IMR-90 (cell line): ENCODE data around the gene OXLD1. TPM values are rescaled to one million over a fixed set of nuclear protein-coding genes. Genes with fewer than 3 reads are reported as not detected.

ENCODE experiments used
- ATAC-seq: fragments of 200-7000 bp; cut with Tn5 transposase; 2 replicates; pipeline ENCODE4 v1.9.1; 2020; ENCODE audit warnings: low read depth, mild to moderate bottlenecking, moderate library complexity
- BruUV-seq: library from RNA; stranded (reverse); fragments of 400-500 nt; replicated peaks from 2 replicates; lab custom pipeline; 2021; lab: Mats Ljungman, UMichigan
- CTCF ChIA-PET: fragments of 300-600 bp; formaldehyde crosslinking; extraction: SDS; loops from one replicate; lab custom pipeline; 2021; ENCODE audit warnings: antibody characterized with exemption; lab: Yijun Ruan, JAX
- POLR2A ChIA-PET: fragments of 300-600 bp; sonication (Branson Sonifier 250); formaldehyde crosslinking; loops from one replicate; lab custom pipeline; 2022; ENCODE audit warnings: antibody characterized with exemption; ENCODE audit not compliant: unreplicated experiment; lab: Charles Lee
- DNase-seq: peaks from one replicate; pipeline ENCODE4 v3.0.0; 2013
- H2AFZ ChIP-seq: replicated peaks from 2 replicates; pipeline ENCODE3; 2013; ENCODE audit warnings: low read length, mild to moderate bottlenecking; ENCODE audit not compliant: poor library complexity
- H2AK5ac ChIP-seq: 2 replicates; pipeline ENCODE4 v1.6.1; 2013; ENCODE audit warnings: low read depth, low read length, inconsistent platforms
- H2AK9ac ChIP-seq: replicated peaks from 2 replicates; pipeline ENCODE3; 2013; ENCODE audit warnings: mild to moderate bottlenecking, low read depth, low read length, moderate library complexity; ENCODE audit not compliant: poor library complexity
- H2BK120ac ChIP-seq: 2 replicates; pipeline ENCODE4 v1.6.1; 2013; ENCODE audit warnings: low read depth, low read length, inconsistent platforms
- H2BK15ac ChIP-seq: 3 replicates; pipeline ENCODE4 v1.6.1; 2013; ENCODE audit warnings: low read depth, low read length, inconsistent platforms
- H2BK20ac ChIP-seq: 2 replicates; pipeline ENCODE4 v1.6.1; 2013; ENCODE audit warnings: low read depth, mild to moderate bottlenecking, inconsistent platforms, low read length, moderate library complexity
- H2BK5ac ChIP-seq: 2 replicates; pipeline ENCODE4 v1.6.1; 2013; ENCODE audit warnings: mild to moderate bottlenecking, low read depth, low read length, inconsistent platforms; ENCODE audit not compliant: poor library complexity, severe bottlenecking
- H3K14ac ChIP-seq: replicated peaks from 2 replicates; pipeline ENCODE4 v1.6.1; 2013; ENCODE audit warnings: low read depth, low read length, inconsistent platforms
- H3K18ac ChIP-seq: 2 replicates; pipeline ENCODE4 v1.6.1; 2013; ENCODE audit warnings: low read depth, low read length, control low read depth
- H3K23ac ChIP-seq: 2 replicates; pipeline ENCODE4 v1.6.1; 2013; ENCODE audit warnings: low read depth, low read length, inconsistent platforms
- H3K27ac ChIP-seq: 2 replicates; pipeline ENCODE4 v1.5.1; 2013; ENCODE audit warnings: mild to moderate bottlenecking, control low read depth, low read length; ENCODE audit not compliant: insufficient read depth
- H3K27me3 ChIP-seq: 2 replicates; pipeline ENCODE4 v1.6.1; 2013; ENCODE audit warnings: low read length; ENCODE audit not compliant: control insufficient read depth, insufficient read depth
- H3K36me3 ChIP-seq: 2 replicates; pipeline ENCODE4 v1.6.1; 2013; ENCODE audit warnings: low read length, mixed read lengths; ENCODE audit not compliant: control insufficient read depth, insufficient read depth
- H3K4ac ChIP-seq: 2 replicates; pipeline ENCODE4 v1.6.1; 2013; ENCODE audit warnings: low read depth, low read length, inconsistent platforms
- H3K4me1 ChIP-seq: 2 replicates; pipeline ENCODE4 v1.6.1; 2013; ENCODE audit warnings: low read length, mixed read lengths; ENCODE audit not compliant: control insufficient read depth, insufficient read depth
- H3K4me2 ChIP-seq: 2 replicates; pipeline ENCODE4 v1.6.1; 2013; ENCODE audit warnings: low read depth, mild to moderate bottlenecking, control low read depth, low read length, moderate library complexity
- H3K4me3 ChIP-seq: 2 replicates; pipeline ENCODE4 v1.5.1; 2013; ENCODE audit warnings: low read depth, mild to moderate bottlenecking, control low read depth, low read length, moderate library complexity; ENCODE audit not compliant: insufficient read depth
- H3K56ac ChIP-seq: 2 replicates; pipeline ENCODE4 v1.6.1; 2013; ENCODE audit warnings: low read length, inconsistent platforms; ENCODE audit not compliant: insufficient read depth; ENCODE audit errors: extremely low read depth
- H3K79me1 ChIP-seq, 2 experiments: 2 replicates each; pipeline ENCODE4 v1.6.1; 2013; ENCODE audit warnings: low read length in 2 of 2, inconsistent platforms in 1 of 2, low read depth in 1 of 2
- H3K9ac ChIP-seq: 2 replicates; pipeline ENCODE4 v1.6.1; 2013; ENCODE audit warnings: low read depth, low read length, control low read depth
- H3K9me1 ChIP-seq: 2 replicates; pipeline ENCODE4 v1.6.1; 2013; ENCODE audit warnings: low read length, inconsistent platforms; ENCODE audit not compliant: insufficient read depth
- H3K9me3 ChIP-seq: 2 replicates; pipeline ENCODE4 v1.6.1; 2013; ENCODE audit warnings: low read length; ENCODE audit not compliant: control insufficient read depth, insufficient read depth
- H4K20me1 ChIP-seq: 2 replicates; pipeline ENCODE4 v1.6.1; 2013; ENCODE audit warnings: low read length, inconsistent platforms; ENCODE audit not compliant: insufficient read depth
- H4K5ac ChIP-seq: 2 replicates; pipeline ENCODE4 v1.6.1; 2013; ENCODE audit warnings: mild to moderate bottlenecking, low read depth, low read length, control low read depth
- H4K8ac ChIP-seq, 2 experiments: 2 replicates each; pipeline ENCODE4 v1.6.1; 2013; ENCODE audit warnings: low read depth in 2 of 2, low read length in 2 of 2, control low read depth in 1 of 2, inconsistent platforms in 1 of 2
- H4K91ac ChIP-seq: 2 replicates; pipeline ENCODE4 v1.6.1; 2013; ENCODE audit warnings: low read depth, low read length, inconsistent platforms; ENCODE audit not compliant: insufficient read depth
- BHLHE40 ChIP-seq: fragments of 150-350 bp; IDR thresholded peaks from 2 replicates; pipeline ENCODE4 v1.6.1; 2016; ENCODE audit warnings: mild to moderate bottlenecking, low read depth, low read length
- CEBPB ChIP-seq: IDR thresholded peaks from 2 replicates; pipeline ENCODE4 v1.6.1; 2012; ENCODE audit warnings: low read depth, low read length, improper control_type of control experiment
- CTCF ChIP-seq: conservative IDR thresholded peaks from 2 replicates; pipeline ENCODE4 v1.5.1; 2012; ENCODE audit warnings: mild to moderate bottlenecking, low read depth, low read length, improper control_type of control experiment
- ELK1 ChIP-seq: fragments of 150-350 bp; IDR thresholded peaks from 2 replicates; pipeline ENCODE4 v1.6.1; 2016; ENCODE audit warnings: low read depth, mild to moderate bottlenecking, low read length, moderate library complexity, borderline replicate concordance
- MAFK ChIP-seq: IDR thresholded peaks from 2 replicates; pipeline ENCODE4 v1.6.1; 2012; ENCODE audit warnings: low read depth, low read length, improper control_type of control experiment
- MAZ ChIP-seq: IDR thresholded peaks from 2 replicates; pipeline ENCODE4 v1.6.1; 2012; ENCODE audit warnings: low read depth, mild to moderate bottlenecking, low read length, improper control_type of control experiment, moderate library complexity, borderline replicate concordance
- MXI1 ChIP-seq: IDR thresholded peaks from 2 replicates; pipeline ENCODE4 v1.6.1; 2012; ENCODE audit warnings: low read depth, mild to moderate bottlenecking, low read length, moderate library complexity, borderline replicate concordance
- NFE2L2 ChIP-seq: fragments of 150-350 bp; IDR thresholded peaks from 2 replicates; pipeline ENCODE4 v1.6.1; 2016; ENCODE audit warnings: low read depth, mild to moderate bottlenecking, low read length
- SMC3 ChIP-seq: fragments of 150-350 bp; IDR thresholded peaks from 2 replicates; pipeline ENCODE4 v1.6.1; 2016; ENCODE audit warnings: low read depth, mild to moderate bottlenecking, antibody characterized with exemption, low read length, moderate library complexity
- WGBS, 2 experiments: methylation state at CpG; one replicate each; pipeline versions ENCODE4 v1.1.5 to v1.1.7; 2013; ENCODE audit warnings: missing lambda C conversion rate in 2 of 2; ENCODE audit not compliant: insufficient read length in 1 of 2; ENCODE audit errors: extremely low coverage in 2 of 2; 5-methylcytosine and 5-hydroxymethylcytosine counted together
- dilution Hi-C: fragments of 300-500 bp; cut with HindIII; formaldehyde crosslinking; loops from one replicate; pipeline ENCODE4 v1.14.3; 2018; ENCODE audit warnings: low sequenced_read_pairs; ENCODE audit not compliant: unreplicated experiment
- in situ Hi-C: fragments of 300-500 bp; cut with MboI; formaldehyde crosslinking; loops from 3 replicates; pipeline ENCODE4 v1.14.3; 2019; ENCODE audit warnings: low sequenced_read_pairs, inconsistent platforms, mixed read lengths
- intact Hi-C: fragments of 100-400 bp; cut with micrococcal nuclease; formaldehyde crosslinking; loops from 2 replicates; pipeline ENCODE4 v1.10.0; 2022
- polyA plus RNA-seq, 3 experiments: library from polyadenylated mRNA; depleted of rRNA; stranded (reverse); fragments of >200 nt; gene quantifications; 2 replicates each; pipeline ENCODE4 v1.2.3, GENCODE V29; 2012; ENCODE audit warnings: low replicate concordance in 1 of 3
- total RNA-seq: library from RNA; depleted of rRNA; stranded (reverse); fragments of >200 nt; gene quantifications from 2 replicates; pipeline ENCODE4 v1.2.3, GENCODE V29; 2012

The OXLD1 gene
- total and polyA plus RNA-seq, 2 of the 4 experiments (the other 2 are of a cell fraction) = 9.9 to 22.3 TPM

DNA sequence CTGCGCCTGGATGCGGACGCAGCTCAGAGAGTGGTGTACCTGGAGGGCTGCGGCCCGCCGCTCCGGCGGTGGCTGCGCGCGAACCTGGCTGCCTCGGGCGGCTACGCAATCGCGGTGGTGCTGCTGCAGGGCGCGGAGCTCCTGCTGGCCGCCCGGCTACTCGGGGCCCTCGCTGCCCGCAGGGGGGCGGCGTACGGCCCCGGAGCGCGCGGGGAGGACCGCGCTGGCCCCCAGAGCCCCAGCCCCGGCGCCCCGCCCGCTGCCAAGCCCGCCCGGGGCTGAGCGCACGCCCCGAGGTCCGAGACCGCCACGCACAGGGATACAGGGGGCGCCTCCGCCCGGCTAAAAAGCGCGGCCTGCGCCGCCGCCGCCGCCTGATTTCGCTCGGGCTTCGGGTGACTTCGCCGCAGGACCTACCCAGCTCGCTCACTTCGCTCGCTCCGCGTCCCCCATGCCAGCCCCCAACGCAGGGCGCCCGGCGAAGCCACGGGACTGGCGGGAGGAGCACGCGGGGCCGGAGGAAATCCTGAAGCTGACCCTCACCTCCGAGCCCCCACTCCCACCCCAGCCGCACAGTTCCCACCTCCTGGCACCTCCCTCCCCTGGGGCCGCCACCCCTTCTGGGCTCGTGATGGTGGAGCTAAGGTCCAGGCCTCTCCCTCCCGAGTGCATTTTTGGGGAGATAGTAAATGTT, 18.2 kb downstream of the OXLD1 start:
- no peak overlapping the region for H3K14ac ChIP-seq
- no peak overlapping the region for H3K27ac ChIP-seq
- H3K79me1 ChIP-seq = no peaks in the 10 kb centered on the region; a peak in 1 of 4 replicates
- H2BK15ac ChIP-seq = no peak overlapping the region
- 9% methylated on average over 60 of the region's 78 CpGs; no CpG with 5 or more reads in 1 of the 2 experiments for WGBS, 2 experiments
- TF ChIP-seq CTCF = no peak
- no peak for TF ChIP-seq ELK1
- TF ChIP-seq MXI1 = no peak
- TF ChIP-seq SMC3 = no peak
- no peak for TF ChIP-seq MAZ
- TF ChIP-seq BHLHE40 = no peak
- no peak for TF ChIP-seq CEBPB
- no peak for TF ChIP-seq MAFK
- TF ChIP-seq NFE2L2 = no peak
- in situ Hi-C loops (no loop called here), dilution Hi-C loops (no loop called here), intact Hi-C loops (no loop called here)
- BruUV-seq = no TSS peak
- no peak overlapping the region for H2AK9ac ChIP-seq
- no peak overlapping the region for H4K5ac ChIP-seq
- H3K23ac ChIP-seq = no peak overlapping the region
- peaks cover 12% of the 10 kb centered on the region for H3K9me1 ChIP-seq
- H2AFZ ChIP-seq = peak overlapping the region; percentile 67
- no peak overlapping the region for H2BK5ac ChIP-seq
- DNase-seq (no peak), ATAC-seq (peak; percentile 9; the same call in 1 of the 2 replicates)
- H4K91ac ChIP-seq = no peak overlapping the region
- no peak overlapping the region for H2AK5ac ChIP-seq
- peaks cover 19% of the 10 kb centered on the region for H3K27me3 ChIP-seq
- no peak overlapping the region for H3K9ac ChIP-seq
- POLR2A ChIA-PET = no interaction called here
- no peak overlapping the region for H3K4ac ChIP-seq
- no peak overlapping the region for H2BK120ac ChIP-seq
- H3K9me3 ChIP-seq = peaks cover 8% of the 10 kb centered on the region; the same call in 1 of the 2 replicates
- no peak overlapping the region for H3K56ac ChIP-seq
- no peak overlapping the region; the same call in 1 of the 2 replicates for H3K4me2 ChIP-seq
- no peak overlapping the region; the same call in 1 of the 2 replicates for H3K4me3 ChIP-seq
- peaks cover 3% of the 10 kb centered on the region; the same call in 1 of the 2 replicates for H4K20me1 ChIP-seq
- no peak overlapping the region for H3K18ac ChIP-seq
- peaks cover 6% of the 10 kb centered on the region for H3K4me1 ChIP-seq
- H3K36me3 ChIP-seq = 0 out of 2 replicates have a peak, but pooled peaks cover 2% of the 10 kb centered on the region
- no peak overlapping the region for H4K8ac ChIP-seq
- H2BK20ac ChIP-seq = no peak overlapping the region
- CTCF ChIA-PET = no interaction called here
